Amygdala (tissue), 56 donors: ENCODE measurements around the gene ZDHHC11B.
"Not testable (repeated sequence)": the region's sequence is repeated elsewhere in the genome, so short reads cannot be mapped to it uniquely, and the experiment has no call there.

ENCODE experiments used
- DNase-seq, 56 donors: peaks; one replicate each; lab custom pipeline; 2025; lab: John Stamatoyannopoulos, UW

The ZDHHC11B gene

DNA sequence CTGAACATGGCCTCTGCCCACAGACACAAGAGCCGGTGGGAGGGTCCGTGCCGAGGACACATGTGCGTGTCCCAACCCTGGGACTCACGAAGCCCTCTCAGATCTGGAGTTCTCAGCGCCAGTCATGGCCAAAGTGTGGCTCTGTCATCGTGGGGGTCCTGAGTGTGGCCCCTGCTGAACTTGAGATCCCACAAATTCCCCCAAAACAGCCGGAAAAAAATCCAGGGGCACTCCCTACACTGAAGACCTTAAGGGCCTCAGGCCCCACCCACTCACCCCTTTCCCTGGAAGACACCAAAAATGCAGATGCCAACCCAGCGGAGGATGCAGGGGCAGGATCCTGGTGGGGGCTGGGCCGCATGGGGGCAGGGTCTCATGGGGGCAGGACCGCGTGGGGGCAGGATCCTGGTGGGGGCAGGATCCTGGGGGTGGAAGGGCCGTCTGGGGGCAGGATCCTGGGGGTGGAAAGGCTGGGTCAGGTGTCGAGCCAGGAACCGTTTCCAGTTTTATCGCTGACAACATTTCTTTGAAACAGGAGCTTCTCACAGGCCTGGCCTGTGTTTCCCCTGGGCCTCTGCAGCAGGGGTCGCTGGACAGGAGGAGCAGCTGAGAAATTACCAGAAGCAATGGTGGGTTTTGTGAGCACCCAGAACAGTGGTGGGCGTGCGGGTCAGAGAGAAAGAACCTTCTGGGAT, 13.3 kb downstream of the ZDHHC11B start:
- DNase-seq, result not testable (repeated sequence)

- DNase-seq, result not testable (repeated sequence)
Measured at GRCh38 chr5:770585-770984, 13.9 kb downstream of the ZDHHC11B start.

DNA sequence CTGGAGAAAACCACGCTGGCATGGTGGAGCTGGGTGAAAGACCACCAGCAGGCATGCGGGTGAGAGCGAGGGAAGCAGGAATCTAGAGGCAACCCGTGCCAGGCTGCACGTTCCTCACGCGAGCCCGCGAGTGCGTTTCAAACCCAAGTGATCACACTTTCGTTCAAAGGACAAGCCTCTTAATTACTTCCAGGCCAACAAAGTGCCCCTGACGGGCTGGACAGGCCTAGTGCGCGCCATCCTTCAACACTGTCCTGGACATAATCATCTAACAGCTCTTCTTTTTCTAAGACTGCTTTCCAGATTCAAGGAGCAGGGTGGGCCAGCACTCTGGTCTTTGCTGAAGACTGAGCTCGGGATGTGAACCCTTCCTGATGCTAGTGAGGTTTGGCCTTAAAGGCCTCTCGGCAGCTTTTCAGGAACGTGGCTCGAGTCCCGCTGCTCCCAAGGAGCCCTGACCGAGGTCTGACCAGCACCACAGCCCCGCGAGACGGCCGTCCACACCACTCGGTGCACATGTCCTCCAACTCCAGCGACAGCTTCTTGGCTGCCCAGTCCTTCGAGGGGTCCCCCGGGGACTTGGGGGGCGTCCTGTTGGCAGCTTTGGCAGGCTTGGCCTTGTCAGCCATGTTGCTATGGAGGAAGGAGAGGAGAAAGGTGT, 14.9 kb downstream of the ZDHHC11B start:
- not testable (repeated sequence) for DNase-seq

GRCh38 chr5:766666-767431, 17.7 kb downstream of the ZDHHC11B start:
- peak in 1 of 56 donors; percentile 54 for DNase-seq

DNA sequence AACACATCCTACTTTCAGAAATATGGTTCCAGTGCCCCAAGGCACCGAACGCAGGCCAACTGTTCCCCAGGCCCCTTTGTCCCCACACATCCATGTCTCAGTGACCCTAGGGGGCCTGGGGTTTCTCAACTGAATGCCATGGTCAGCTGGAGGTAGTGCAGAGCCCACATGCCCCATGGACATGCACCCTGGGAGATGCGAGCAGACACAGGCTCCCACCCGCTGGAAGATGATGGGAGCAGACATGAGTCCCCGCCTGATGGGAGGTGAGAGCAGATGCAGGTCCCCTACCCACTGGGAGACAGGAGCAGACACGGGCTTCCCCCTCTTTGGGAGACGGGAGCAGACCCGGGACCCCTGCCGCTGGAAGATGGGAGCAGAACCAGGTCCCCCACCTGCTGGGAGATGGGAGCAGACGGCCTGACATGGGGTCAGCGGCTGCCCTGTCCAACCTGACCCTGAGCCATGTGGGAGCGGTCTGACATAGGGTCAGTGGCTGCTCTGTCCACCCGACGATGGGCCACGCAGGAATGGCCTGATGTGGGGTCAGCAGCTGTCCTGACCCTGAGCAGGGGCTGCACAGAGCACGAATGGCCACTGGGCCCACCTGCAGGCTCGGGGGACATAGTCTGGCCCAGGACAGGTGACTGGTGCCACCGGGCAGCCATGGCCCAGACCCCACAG, 18.4 kb downstream of the ZDHHC11B start:
- DNase-seq, result no peak

DNA sequence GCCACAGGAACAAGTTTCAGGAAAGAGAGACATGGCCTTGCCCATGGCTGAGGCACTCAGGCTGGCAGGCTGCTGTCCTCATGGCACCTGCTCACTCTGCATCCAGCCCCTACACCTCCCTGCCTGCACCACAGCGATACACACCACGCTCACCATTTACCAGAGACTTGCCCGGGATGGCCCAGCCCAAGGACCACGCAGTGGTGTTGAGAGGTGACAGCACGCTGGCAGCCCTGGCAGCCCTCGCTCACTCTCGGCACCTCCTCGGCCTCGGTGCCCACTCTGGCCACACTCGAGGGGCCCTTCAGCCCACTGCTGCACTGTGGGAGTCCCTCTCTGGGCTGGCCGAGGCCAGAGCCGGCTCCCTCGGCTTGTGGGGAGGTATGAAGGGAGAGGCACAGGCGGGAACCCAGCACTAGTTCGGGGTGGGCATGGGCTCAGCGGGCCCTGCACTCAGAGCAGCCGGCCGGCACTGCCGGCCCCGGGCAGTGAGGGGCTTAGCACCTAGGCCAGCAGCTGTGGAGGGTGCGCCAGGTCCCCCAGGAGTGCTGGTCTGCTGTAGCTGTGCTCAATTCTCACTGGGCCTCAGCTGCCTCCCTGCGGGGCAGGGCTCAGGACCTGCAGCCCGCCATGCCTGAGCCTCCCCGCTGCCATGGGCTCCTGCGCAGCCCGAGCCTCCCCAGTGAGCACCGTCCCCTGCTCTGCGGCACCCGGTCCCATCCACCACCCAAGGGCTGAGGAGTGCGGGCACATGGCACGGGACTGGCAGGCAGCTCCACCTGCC, 20.3 kb downstream of the ZDHHC11B start:
- DNase-seq, result no peak

GRCh38 chr5:763397-763796, 21.1 kb downstream of the ZDHHC11B start:
- DNase-seq, result no peak

DNA sequence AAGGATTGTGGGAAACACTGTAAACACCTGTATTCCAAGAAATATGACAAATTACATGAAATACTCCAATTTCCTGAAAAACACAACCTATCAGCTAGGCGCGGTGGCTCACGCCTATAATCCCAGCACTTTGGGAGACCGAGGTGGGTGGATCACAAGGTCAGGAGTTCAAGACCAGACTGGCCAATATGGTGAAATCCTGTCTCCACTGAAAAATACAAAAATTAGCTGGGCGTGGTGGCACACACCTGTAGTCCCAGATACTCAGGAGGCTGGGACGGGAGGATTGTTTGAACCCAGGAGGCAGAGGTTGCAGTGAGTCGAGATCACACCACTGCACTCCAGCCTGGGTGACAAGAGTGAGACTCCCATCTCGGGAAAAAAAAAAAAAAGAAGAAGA, 21.5 kb downstream of the ZDHHC11B start:
- not testable (repeated sequence) for DNase-seq

GRCh38 chr5:761854-762710, 22.4 kb downstream of the ZDHHC11B start:
- DNase-seq, result peak in 31 of 56 donors; percentile 23 to 86 (median 65)

DNA sequence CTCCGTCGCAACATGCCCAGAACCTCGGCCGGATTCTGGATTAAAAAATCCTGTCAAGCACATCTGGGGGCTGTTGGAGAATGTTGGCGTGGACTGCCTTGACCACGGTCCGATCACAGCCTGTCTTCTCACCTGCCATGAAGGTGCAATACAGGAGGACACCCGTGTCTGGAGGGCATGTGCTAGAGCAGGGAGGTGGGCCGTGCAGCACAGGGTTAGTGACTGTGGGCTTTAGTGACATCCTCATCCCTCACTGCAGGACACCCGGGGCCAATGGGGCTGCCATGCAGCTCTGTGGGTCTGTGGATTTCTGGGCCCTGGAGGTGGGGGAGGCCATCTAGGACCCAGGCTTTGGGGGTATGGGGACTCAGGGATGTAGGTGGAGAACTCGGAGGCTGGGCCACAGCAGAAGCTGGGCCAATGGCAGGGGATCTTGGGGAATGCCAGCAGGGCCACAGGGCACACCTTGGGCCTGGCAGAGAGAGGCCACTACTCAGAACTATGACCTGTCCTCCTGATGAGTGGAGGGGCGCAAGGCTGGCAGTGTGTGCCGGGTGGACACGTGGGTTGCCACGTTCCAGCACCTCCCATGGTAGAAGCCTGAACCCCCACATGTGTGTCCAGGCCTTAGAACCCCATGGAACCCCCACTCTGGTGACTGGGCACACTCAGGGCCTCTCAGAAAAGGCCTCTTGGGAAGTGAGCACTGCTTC, 23.3 kb downstream of the ZDHHC11B start:
- DNase-seq, result no peak

DNA sequence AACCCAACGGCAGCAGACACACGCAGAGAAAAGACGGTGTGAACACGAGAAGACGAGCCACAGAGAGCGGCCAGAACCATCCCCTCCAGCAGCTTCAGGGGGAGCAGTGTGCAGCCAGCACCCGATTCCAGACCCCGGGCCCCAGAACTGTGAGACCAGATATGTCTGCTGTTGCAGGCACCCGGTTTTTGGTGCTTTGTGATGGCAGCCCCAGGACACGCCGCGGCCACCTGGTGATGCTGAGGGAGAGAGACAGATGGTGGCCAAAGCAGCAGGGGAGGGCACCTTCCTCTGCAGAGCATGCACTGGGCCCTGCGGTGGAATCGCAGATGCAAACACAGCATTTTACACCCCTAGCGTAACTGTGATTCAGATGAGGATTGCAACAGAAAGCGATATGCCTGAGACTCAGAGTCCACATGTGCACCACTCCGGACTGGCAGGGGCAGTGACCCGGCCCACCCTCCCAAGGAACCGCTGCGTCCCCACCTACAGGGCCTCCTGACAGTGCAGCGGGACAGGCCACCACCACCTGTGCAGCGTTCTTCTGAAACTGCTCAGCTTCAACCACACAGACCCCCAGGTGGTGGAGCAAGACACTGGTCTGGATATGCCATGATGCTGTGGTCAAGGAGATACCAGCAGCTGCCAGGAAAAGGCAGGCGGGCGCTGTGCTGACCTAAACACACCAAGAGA, 24.0 kb downstream of the ZDHHC11B start:
- DNase-seq, result no peak

- DNase-seq, result no peak
Measured at GRCh38 chr5:759781-760362, 24.7 kb downstream of the ZDHHC11B start.

DNA sequence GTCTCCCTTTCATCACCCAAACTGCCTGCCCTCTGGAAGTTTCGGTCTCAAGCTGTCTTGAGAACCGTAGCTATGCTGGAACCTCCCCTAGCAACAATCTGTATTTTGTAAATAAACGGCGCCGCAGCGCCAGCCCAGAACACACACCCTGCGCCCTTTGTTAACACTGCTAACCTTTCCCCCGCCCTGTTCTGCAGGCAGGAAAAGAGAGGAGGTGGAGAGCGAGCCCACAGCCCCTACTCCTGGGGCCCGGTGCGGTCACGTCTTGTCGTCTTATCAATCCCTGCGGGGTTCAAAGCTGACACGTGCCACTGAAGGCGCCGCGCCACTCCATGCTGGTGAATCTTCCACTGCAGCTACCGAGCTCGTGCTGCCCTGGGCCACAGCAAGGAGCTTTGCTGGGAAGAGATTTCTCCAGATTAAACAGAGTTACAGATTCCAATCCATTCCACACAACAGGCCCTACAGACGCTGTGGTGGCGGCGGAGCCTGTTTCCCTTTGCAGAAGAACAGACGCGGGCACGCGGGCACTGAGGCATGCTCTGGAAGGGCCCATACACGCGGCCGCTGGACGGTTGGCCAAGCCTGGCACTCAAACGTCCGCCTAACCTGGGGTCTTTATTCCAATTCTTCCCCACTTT, 25.3 kb downstream of the ZDHHC11B start:
- DNase-seq, result no peak

DNA sequence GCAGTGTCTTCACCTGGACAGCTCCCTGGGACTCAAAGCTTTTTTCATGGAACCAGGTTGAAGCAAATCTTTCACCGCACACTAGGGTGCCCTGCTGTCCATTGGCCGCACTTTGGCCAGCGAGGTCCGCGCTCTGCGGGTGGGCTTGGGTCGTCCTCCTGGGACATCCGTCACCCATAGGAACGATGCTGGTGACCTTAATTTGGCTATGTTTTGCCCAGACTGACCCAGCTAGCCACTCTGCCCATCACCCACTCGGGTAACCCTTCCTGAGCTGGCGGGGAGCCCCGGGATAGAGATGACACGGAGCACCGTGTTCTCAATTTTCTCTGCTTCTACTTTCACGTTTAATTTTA, 25.9 kb downstream of the ZDHHC11B start:
- no peak for DNase-seq

GRCh38 chr5:757931-758697, 26.4 kb downstream of the ZDHHC11B start:
- DNase-seq, result peak in 24 of 56 donors; percentile 21 to 82 (median 53)

DNA sequence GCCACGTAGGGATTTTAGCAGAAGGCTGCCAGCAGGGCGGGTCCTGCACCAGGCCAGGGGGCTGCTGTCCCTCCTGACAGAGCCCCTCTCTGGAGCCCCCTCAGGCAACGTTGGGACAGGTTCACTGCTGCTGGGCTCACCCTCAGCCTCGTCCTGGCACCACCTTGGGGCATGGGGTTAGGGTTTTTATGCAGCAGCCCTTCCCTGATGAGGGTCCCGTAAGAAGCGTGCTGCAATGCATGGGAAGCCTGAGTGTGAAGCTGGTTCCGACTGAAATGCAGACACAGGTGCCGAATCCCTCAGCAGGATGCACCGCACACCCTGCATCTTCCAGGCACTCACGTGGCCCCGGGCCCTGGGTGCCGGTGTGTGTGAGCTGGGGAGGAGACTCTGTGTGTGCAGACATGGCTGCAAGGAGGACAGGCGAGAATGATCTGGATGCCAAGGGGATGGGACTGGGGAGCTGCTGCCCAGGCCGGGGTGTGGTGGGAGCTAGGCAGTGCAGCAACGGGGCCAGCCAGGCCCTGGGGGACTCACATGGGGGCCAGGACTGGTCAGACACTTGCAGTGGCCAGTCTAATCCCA, 27.1 kb downstream of the ZDHHC11B start:
- DNase-seq, result no peak
